ENCODE data around the gene OR5AU1.

DNA sequence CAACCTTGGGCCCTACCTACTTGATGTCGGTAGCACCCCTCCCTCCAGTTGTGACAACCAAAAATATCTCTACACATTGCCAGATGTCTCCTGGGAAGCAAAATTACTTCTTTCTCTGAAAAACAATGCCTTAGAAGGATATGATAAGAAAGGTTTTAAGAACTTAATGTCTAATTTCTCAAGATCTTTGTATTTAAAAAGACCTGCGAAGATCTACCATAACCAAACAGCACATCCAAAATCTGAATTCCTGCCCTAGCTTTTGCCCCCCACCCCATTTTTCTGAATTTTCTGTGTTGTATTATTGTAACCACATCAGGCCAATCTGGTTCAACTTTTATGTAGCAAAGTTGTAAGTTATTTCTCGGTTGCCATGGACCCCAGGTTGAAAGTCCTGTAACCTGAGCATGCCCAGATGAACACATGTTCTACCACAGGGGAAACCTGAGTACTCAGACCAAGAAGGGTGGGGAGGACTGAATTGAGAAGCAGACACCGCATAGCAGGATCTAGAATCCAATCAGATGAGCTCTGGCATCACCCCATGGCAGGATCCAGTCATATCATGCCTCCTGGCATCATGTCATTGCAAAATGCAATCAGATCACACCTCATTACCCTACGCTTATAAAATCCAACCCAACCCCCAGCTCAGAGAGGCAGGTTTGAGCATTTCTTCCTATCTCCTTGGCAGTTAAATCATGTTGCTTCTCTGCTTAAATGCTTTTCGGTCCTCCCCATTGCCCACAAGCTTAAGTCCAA lies 46.3 kb downstream of the OR5AU1 start:
- TF ChIP-seq EZH2phosphoT487 (IDR thresholded peaks at IDR 0.05; ENCODE audit: borderline replicate concordance, low read length), result no peak
- TF ChIP-seq, protein P1, sequence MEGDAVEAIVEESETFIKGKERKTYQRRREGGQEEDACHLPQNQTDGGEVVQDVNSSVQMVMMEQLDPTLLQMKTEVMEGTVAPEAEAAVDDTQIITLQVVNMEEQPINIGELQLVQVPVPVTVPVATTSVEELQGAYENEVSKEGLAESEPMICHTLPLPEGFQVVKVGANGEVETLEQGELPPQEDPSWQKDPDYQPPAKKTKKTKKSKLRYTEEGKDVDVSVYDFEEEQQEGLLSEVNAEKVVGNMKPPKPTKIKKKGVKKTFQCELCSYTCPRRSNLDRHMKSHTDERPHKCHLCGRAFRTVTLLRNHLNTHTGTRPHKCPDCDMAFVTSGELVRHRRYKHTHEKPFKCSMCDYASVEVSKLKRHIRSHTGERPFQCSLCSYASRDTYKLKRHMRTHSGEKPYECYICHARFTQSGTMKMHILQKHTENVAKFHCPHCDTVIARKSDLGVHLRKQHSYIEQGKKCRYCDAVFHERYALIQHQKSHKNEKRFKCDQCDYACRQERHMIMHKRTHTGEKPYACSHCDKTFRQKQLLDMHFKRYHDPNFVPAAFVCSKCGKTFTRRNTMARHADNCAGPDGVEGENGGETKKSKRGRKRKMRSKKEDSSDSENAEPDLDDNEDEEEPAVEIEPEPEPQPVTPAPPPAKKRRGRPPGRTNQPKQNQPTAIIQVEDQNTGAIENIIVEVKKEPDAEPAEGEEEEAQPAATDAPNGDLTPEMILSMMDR (conservative IDR thresholded peaks at IDR 0.05; ENCODE audit: low read depth, low read length), result no peak

Data from PC-3 (cell line).